HG03575 (cell line): ENCODE results near the gene ARHGEF33.

Experiments used
- ATAC-seq: cut with Tn5 transposase; IDR thresholded peaks from one replicate; pipeline ENCODE4 v1.9.1; 2021; ENCODE audit not compliant: unreplicated experiment, insufficient number of reproducible peaks, low FRiP score; ENCODE audit errors: extremely low read depth

Gene ARHGEF33

GRCh38 chr2:38889575-38889974, at the start of gene ARHGEF33:
Gene ARHGEF33, plus strand, starts transcription at chr2:38889875. Its CDS starts 29,573 bp downstream, at chr2:38919448.
- no peak for ATAC-seq

- peak; percentile 95 for ATAC-seq
Measured at GRCh38 chr2:38850045-38850444, 39.6 kb upstream of the ARHGEF33 start.

GRCh38 chr2:38856165-38856564, 33.5 kb upstream of the ARHGEF33 start:
- no peak for ATAC-seq

- no peak for ATAC-seq
Measured at GRCh38 chr2:38862476-38862875, 27.2 kb upstream of the ARHGEF33 start.

GRCh38 chr2:38863061-38863695, 26.5 kb upstream of the ARHGEF33 start:
- no peak for ATAC-seq

GRCh38 chr2:38866773-38867443, 22.8 kb upstream of the ARHGEF33 start:
- ATAC-seq = no peak

GRCh38 chr2:38871432-38871831, 18.2 kb upstream of the ARHGEF33 start:
- ATAC-seq = no peak

- no peak for ATAC-seq
Measured at GRCh38 chr2:38873763-38874162, 15.9 kb upstream of the ARHGEF33 start.

- ATAC-seq = no peak
Measured at GRCh38 chr2:38875227-38875575, 14.5 kb upstream of the ARHGEF33 start.

GRCh38 chr2:38875576-38876367, 13.9 kb upstream of the ARHGEF33 start, which contains the start of the genes DHX57 and MORN2:
Gene DHX57, minus strand, starts transcription at chr2:38875934. Its CDS starts 7,529 bp downstream, at chr2:38868405.
Gene MORN2, plus strand, starts transcription at chr2:38875976.
- peak; percentile 94 for ATAC-seq

GRCh38 chr2:38876407-38876806, 13.3 kb upstream of the ARHGEF33 start:
- ATAC-seq = no peak

- ATAC-seq = no peak
Measured at GRCh38 chr2:38886063-38886462, 3.6 kb upstream of the ARHGEF33 start.

GRCh38 chr2:38887347-38887746, 2.3 kb upstream of the ARHGEF33 start:
- no peak for ATAC-seq

- ATAC-seq = no peak
Measured at GRCh38 chr2:38887902-38888554, 1.6 kb upstream of the ARHGEF33 start.

GRCh38 chr2:38889045-38889444, 630 bp upstream of the ARHGEF33 start:
- no peak for ATAC-seq

GRCh38 chr2:38892819-38893218, 3.1 kb downstream of the ARHGEF33 start:
- ATAC-seq = no peak

GRCh38 chr2:38898256-38898655, 8.6 kb downstream of the ARHGEF33 start:
- no peak for ATAC-seq

- ATAC-seq = no peak
Measured at GRCh38 chr2:38900726-38901125, 11.1 kb downstream of the ARHGEF33 start.

- no peak for ATAC-seq
Measured at GRCh38 chr2:38905251-38905650, 15.6 kb downstream of the ARHGEF33 start.
